SK-N-SH treated with all-trans-retinoic acid at 6 μM for 48 hours (cell line): ENCODE data around the gene NPR1.

Experiments used
- BACH2 ChIP-seq: fragments of 250-450 bp; sonication (Bioruptor Pico); IDR thresholded peaks from 2 replicates; pipeline ENCODE4 v1.9.0; 2021; ENCODE audit warnings: mild to moderate bottlenecking, borderline replicate concordance
- ISL1 ChIP-seq: fragments of 250-450 bp; sonication (Bioruptor Pico); IDR thresholded peaks from 2 replicates; pipeline ENCODE4 v2.1.2; 2022; ENCODE audit warnings: mild to moderate bottlenecking, moderate library complexity
- OSR1 ChIP-seq: fragments of 250-450 bp; sonication (Bioruptor Pico); IDR thresholded peaks from 2 replicates; pipeline ENCODE4 v1.8.0; 2022; ENCODE audit warnings: moderate library complexity, mild to moderate bottlenecking, inconsistent platforms
- PPARA ChIP-seq: fragments of 250-450 bp; sonication (Bioruptor Pico); IDR thresholded peaks from 2 replicates; pipeline ENCODE4 v1.5.0; 2020; ENCODE audit warnings: mild to moderate bottlenecking, borderline replicate concordance
- RARB ChIP-seq: fragments of 250-450 bp; sonication (Bioruptor Pico); IDR thresholded peaks from 2 replicates; pipeline ENCODE4 v1.8.0; 2021; ENCODE audit warnings: mild to moderate bottlenecking, moderate library complexity
- SNAI2 ChIP-seq: fragments of 250-450 bp; sonication (Bioruptor Pico); IDR thresholded peaks from 2 replicates; pipeline ENCODE4 v1.5.0; 2020; ENCODE audit warnings: mild to moderate bottlenecking, moderate library complexity
- ZC3H10 ChIP-seq: fragments of 250-450 bp; sonication (Bioruptor Pico); IDR thresholded peaks from 2 replicates; pipeline ENCODE4 v1.5.1; 2021; ENCODE audit warnings: mild to moderate bottlenecking, moderate library complexity
- ZFP3 ChIP-seq: fragments of 250-450 bp; sonication (Bioruptor Pico); IDR thresholded peaks from 2 replicates; pipeline ENCODE4 v1.5.0; 2020; ENCODE audit warnings: mild to moderate bottlenecking, moderate library complexity
- ZFP30 ChIP-seq: fragments of 450-650 bp; formaldehyde crosslinking; IDR thresholded peaks from 2 replicates; pipeline ENCODE4 v1.5.0; 2022; ENCODE audit warnings: mild to moderate bottlenecking, moderate library complexity
- ZNF565 ChIP-seq: fragments of 450-650 bp; formaldehyde crosslinking; conservative IDR thresholded peaks from 2 replicates; pipeline ENCODE4 v1.5.0; 2020; ENCODE audit warnings: low read depth, mild to moderate bottlenecking, moderate library complexity
- ZNF8 ChIP-seq: fragments of 450-650 bp; formaldehyde crosslinking; IDR thresholded peaks from 2 replicates; pipeline ENCODE4 v1.5.0; 2020; ENCODE audit warnings: mild to moderate bottlenecking, moderate library complexity
- TF ChIP-seq, protein P1 (sequence below): fragments of 250-450 bp; sonication (Bioruptor Pico); IDR thresholded peaks from 2 replicates; pipeline ENCODE4 v1.8.0; 2020; ENCODE audit warnings: mild to moderate bottlenecking, moderate library complexity, borderline replicate concordance
- TF ChIP-seq, protein P2 (sequence below): fragments of 250-450 bp; sonication (Bioruptor Pico); IDR thresholded peaks from 2 replicates; pipeline ENCODE4 v1.5.0; 2020; ENCODE audit warnings: mild to moderate bottlenecking, moderate library complexity
- TF ChIP-seq, protein P3 (sequence below): fragments of 250-450 bp; sonication (Bioruptor Pico); IDR thresholded peaks from 2 replicates; pipeline ENCODE4 v1.5.1; 2021; ENCODE audit warnings: mild to moderate bottlenecking, moderate library complexity

DNA sequence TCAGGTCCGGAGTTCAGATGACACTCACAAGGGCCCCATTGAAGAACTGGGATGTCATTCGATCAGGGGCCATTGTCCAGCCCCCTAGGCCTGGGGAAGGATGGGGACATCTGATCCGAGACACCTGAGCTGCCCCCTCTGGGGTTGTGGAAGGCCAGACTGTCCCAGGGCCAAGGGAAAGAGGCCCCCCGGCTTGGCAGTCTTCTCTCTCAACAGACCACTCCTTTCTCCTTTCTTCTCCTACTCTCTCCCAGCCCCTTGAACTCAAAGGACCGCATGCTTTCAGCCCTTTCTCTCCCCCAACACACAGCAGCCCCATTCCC lies 49.2 kb upstream of the NPR1 start:
- TF ChIP-seq ZFP30 (no peak), ISL1 (CRISPR knock-in tag) (no peak), PPARA (no peak), OSR1 (CRISPR knock-in tag) (no peak), RARB (CRISPR knock-in tag) (no peak), ZC3H10 (CRISPR knock-in tag) (no peak), SNAI2 (CRISPR knock-in tag) (no peak), BACH2 (CRISPR knock-in tag) (no peak), ZNF8 (CRISPR knock-in tag) (no peak), ZNF565 (CRISPR knock-in tag) (no peak), ZFP3 (CRISPR knock-in tag) (no peak)
- TF ChIP-seq, protein P1, sequence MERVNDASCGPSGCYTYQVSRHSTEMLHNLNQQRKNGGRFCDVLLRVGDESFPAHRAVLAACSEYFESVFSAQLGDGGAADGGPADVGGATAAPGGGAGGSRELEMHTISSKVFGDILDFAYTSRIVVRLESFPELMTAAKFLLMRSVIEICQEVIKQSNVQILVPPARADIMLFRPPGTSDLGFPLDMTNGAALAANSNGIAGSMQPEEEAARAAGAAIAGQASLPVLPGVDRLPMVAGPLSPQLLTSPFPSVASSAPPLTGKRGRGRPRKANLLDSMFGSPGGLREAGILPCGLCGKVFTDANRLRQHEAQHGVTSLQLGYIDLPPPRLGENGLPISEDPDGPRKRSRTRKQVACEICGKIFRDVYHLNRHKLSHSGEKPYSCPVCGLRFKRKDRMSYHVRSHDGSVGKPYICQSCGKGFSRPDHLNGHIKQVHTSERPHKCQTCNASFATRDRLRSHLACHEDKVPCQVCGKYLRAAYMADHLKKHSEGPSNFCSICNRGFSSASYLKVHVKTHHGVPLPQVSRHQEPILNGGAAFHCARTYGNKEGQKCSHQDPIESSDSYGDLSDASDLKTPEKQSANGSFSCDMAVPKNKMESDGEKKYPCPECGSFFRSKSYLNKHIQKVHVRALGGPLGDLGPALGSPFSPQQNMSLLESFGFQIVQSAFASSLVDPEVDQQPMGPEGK: no peak
- TF ChIP-seq, protein P2, sequence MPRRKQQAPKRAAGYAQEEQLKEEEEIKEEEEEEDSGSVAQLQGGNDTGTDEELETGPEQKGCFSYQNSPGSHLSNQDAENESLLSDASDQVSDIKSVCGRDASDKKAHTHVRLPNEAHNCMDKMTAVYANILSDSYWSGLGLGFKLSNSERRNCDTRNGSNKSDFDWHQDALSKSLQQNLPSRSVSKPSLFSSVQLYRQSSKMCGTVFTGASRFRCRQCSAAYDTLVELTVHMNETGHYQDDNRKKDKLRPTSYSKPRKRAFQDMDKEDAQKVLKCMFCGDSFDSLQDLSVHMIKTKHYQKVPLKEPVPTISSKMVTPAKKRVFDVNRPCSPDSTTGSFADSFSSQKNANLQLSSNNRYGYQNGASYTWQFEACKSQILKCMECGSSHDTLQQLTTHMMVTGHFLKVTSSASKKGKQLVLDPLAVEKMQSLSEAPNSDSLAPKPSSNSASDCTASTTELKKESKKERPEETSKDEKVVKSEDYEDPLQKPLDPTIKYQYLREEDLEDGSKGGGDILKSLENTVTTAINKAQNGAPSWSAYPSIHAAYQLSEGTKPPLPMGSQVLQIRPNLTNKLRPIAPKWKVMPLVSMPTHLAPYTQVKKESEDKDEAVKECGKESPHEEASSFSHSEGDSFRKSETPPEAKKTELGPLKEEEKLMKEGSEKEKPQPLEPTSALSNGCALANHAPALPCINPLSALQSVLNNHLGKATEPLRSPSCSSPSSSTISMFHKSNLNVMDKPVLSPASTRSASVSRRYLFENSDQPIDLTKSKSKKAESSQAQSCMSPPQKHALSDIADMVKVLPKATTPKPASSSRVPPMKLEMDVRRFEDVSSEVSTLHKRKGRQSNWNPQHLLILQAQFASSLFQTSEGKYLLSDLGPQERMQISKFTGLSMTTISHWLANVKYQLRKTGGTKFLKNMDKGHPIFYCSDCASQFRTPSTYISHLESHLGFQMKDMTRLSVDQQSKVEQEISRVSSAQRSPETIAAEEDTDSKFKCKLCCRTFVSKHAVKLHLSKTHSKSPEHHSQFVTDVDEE (CRISPR knock-in tag): no peak
- TF ChIP-seq, protein P3, sequence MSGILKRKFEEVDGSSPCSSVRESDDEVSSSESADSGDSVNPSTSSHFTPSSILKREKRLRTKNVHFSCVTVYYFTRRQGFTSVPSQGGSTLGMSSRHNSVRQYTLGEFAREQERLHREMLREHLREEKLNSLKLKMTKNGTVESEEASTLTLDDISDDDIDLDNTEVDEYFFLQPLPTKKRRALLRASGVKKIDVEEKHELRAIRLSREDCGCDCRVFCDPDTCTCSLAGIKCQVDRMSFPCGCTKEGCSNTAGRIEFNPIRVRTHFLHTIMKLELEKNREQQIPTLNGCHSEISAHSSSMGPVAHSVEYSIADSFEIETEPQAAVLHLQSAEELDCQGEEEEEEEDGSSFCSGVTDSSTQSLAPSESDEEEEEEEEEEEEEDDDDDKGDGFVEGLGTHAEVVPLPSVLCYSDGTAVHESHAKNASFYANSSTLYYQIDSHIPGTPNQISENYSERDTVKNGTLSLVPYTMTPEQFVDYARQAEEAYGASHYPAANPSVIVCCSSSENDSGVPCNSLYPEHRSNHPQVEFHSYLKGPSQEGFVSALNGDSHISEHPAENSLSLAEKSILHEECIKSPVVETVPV (CRISPR knock-in tag): no peak
